GM19468 (cell line): Measurements from ENCODE around the gene PIK3R1.

ENCODE experiments used
- ATAC-seq: cut with Tn5 transposase; IDR thresholded peaks from one replicate; pipeline ENCODE4 v1.9.1; 2021; ENCODE audit warnings: mild to moderate bottlenecking, moderate library complexity, moderate number of reproducible peaks; ENCODE audit not compliant: unreplicated experiment; ENCODE audit errors: extremely low read depth

PIK3R1 gene

DNA sequence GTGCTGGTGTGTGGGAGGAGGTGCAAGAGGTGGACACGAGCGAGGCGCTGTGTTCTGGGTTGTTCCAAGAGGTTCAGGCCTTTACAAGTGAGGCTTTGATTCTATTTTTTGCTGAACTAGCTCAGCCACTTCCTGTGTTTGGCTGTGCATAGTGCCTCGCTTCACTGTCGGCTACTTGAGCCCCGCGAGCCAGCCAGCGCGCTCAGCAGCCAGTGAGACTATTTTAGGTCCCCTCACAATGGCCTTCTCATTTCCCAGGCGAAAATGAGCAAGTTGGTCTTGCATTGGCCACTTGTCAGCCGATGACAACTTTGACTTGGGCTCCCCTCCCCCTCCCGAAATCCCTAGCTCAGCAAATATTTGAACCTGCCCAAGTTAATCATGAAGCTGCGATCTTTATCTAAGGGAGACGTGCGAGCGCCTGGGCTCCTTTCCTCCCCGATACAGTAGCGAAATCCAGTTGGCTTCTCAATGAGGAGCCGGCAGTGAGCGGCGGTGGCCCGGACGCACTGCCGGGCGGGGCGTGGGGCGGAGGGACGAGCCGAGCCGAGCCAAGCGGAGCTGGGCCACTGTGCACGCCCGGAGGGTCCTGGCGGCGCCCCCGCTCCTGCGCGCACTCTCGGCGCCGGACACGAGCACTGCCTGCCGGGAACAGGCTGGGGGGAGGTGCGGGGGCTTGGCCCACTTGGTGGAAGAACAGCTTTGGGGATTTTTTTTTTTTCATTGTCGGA, 72.6 kb downstream of the PIK3R1 start:
- ATAC-seq, result peak; percentile 58

DNA sequence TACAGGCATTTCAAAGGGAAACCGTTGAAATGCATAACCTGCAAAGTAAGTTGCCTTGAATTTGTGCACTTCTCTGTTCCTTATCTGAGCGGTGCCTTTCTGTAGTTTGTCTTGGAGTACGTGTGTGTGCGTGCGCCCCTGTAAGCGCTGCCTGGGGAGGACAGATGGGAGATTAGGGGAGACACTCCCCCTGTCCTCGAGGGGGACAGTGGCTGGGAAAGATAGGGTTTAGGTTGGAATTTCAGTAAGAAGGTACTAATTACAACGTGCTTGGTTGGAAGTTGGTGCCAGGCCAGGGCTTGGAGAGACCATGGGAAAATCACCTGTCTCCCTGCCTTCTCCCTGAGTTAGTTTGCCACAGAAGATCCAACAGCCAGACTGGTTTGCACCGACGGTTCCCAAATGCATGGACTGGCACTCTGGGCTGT, 73.2 kb downstream of the PIK3R1 start:
- ATAC-seq, result peak; percentile 3

DNA sequence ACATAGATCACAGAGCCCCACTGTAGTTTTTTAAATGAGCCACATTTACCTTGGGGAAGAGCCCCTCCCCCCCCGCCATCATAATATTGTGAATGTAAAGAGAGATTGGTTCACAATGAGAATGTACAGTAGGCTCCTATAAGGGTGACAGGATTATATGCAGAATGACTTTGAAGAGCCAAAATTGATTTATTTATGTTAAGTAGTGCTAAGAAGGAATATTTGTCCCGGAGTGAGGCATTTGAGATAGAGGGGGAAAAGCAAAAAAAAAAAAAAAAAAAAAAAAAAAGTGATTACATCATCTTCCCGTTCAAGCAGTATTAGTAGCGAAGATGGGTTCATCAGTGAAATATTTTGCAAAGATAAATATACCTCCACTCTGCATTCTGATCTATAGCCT, 73.9 kb downstream of the PIK3R1 start:
- no peak for ATAC-seq

DNA sequence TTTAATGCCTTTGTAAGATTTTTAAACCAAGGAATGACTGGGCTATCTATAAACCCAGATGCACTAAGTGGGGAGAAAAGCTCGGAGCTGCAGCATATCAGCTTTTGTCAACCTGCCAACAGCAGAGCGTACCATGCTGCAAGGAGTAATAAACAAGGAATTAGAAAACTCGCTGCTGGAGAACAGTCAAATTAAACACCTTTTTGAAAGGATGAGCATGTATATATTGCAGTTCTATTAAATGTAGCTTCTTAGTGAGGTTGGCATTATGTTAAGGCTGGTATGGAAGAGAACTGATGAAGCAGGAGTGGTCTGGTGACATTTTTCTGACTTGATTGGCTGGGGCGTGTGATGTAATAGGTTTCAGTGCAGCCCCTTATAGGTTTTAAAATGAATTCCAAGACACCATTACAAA, 74.7 kb downstream of the PIK3R1 start:
- ATAC-seq, result no peak

DNA sequence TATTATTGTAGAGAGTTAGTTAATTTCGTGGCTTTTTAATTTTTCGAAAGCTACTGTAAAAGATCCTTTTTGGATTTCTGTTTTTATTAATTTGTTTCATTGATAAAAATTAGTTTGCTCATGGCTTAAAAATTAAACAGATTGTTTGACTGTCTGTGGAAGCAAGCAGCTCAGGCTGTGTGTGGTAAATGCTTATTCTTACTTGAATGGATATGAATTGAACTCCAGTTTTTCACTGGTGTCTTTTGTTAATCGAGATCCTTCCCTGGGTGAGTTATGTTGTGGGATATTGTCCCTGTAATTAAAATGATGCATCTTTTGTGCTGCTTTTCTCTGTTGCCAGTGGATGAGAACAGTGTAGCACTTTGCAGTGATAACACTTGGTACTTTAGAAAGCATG, 75.3 kb downstream of the PIK3R1 start:
- no peak for ATAC-seq

DNA sequence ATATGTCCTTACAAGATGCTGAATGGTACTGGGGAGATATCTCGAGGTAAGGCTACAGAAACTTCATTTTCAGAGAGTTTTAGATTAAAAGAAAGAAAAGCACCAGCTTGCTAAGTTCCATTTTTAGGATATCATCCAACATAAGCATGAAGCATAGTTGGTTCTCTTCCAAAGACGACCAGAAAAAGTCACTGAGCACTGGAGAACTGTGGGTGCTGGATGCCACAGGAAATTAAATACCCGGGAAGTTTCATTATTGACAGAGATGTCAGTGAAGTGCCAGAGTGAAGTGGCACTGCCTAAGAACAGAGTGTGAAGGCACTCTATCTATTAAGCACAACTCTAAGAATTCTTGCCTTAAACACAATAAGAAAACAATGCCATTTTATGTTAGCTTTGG, 76.8 kb downstream of the PIK3R1 start:
- ATAC-seq, result no peak

DNA sequence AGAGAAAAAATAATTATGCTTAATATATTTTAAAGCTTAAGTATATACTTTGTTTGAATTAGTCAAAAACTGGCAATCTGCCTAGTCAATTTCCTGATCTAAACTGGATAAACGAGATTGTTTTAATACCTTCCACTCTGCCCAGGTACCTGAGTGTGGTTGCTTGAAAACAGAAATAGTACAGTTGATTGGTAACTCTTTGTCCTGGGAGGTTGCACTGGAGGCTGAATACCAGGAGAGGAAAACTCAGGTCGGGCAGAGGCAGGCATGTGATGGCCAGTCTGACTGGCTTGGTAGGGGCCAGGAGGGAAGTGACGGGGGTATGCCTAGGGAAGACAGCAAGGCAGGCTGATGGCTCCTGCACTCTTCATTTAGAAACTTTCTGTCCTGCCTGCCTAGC, 80.2 kb downstream of the PIK3R1 start:
- no peak for ATAC-seq

DNA sequence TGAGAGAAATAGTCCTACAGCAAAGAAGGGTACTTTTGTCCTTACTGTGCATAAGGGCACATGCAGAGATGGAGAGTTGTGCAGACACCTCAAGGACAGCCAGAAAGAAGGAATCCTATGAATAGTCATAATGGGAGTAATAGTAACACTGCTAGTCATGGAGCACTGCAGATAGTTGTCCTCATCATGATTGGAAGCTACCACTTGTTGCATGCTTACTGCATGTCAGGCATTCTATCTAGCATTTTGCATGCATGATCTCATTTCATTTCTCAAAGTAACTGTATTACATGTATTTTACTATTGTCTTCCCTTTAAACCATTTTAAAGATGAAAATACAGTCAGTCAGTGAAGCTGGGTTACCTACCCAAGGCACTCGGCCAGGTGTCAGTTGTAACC, 81.3 kb downstream of the PIK3R1 start:
- ATAC-seq, result no peak

DNA sequence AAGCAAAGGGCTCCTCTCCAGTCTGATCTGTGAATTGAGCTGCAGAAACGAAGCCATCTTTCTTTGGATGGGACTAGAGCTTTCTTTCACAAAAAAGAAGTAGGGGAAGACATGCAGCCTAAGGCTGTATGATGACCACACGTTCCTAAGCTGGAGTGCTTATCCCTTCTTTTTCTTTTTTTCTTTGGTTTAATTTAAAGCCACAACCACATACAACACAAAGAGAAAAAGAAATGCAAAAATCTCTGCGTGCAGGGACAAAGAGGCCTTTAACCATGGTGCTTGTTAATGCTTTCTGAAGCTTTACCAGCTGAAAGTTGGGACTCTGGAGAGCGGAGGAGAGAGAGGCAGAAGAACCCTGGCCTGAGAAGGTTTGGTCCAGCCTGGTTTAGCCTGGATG, 82.1 kb downstream of the PIK3R1 start:
- no peak for ATAC-seq

DNA sequence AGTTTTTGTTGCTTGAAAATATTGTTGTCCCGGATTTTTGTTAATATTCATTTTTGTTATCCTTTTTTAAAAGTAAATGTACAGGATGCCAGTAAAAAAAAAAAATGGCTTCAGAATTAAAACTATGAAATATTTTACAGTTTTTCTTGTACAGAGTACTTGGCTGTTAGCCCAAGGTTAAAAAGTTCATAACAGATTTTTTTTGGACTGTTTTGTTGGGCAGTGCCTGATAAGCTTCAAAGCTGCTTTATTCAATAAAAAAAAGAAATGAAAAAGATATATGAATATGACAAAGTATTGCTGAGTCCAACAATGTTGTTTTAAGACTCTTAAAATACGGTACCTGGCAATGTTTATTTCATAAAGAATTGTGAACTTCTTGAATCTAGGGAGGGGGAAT, 82.9 kb downstream of the PIK3R1 start:
- ATAC-seq, result no peak

DNA sequence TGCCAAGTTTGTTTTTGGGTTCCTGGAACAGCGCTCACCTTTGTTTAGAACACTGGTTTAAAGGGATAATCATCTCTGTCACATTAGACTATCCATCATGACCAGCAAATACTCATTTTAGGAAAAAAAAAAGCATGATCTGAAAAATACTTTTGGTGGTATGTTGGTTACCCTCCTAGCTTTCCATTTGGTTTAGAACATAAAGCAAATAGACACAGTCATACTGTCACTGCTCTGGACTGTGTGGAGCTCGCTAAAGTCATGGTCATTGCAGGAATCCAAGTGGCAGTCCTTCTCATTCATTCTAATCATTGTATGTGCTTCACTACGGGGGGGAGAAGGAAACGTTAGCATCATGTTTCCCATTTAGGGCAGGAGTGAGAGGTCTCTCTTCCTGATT, 83.5 kb downstream of the PIK3R1 start:
- no peak for ATAC-seq

DNA sequence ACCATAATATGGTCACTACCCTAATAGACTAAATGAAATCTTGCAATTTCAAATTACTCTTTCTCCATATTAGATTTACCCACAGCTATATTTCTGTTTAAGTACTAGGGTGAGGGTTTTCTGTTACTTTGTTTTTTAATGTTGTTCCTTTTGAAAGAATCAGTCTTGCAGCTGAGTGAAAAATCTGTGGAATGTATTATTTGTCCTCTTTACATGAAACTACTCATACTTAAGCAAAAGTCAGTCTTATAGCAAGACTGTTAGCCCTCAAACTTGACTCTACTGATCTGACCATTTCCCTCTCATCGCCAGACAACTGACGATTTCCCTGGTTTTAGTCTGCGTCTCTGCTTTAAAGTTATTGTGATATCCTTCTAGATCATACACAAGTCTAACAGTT, 84.0 kb downstream of the PIK3R1 start:
- no peak for ATAC-seq

DNA sequence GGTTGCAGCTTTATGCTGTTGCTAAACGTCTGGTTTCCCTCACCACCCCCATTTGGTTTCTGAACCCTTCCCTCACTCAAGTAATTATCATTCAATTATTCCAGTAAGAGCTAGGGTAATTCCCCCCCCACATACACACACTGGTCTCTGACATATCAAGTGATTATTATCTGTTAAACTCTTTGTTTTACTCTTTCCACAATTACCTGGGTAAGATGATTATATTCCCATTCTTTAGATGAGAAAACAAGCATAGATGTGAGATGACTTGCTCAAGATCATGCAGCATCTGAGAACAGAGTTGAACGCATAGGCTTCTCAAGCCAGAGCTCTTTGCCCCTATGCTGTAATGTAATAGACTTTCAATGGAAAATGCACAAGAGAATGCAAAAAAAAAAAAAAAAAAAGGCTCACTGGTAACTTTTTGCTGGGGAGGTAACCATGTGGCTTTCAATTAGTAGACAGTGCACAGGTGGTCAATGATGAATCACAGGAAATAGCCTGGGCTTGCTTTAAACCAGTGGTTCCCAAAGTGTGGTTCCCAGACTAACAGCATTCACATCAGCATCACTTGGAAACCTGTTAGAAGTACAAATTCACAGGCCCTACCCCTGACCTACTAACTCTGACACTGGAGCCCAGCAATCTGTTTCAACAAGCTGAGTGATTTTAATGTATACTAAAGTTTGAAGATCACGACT, 87.6 kb downstream of the PIK3R1 start:
- ATAC-seq, result no peak

DNA sequence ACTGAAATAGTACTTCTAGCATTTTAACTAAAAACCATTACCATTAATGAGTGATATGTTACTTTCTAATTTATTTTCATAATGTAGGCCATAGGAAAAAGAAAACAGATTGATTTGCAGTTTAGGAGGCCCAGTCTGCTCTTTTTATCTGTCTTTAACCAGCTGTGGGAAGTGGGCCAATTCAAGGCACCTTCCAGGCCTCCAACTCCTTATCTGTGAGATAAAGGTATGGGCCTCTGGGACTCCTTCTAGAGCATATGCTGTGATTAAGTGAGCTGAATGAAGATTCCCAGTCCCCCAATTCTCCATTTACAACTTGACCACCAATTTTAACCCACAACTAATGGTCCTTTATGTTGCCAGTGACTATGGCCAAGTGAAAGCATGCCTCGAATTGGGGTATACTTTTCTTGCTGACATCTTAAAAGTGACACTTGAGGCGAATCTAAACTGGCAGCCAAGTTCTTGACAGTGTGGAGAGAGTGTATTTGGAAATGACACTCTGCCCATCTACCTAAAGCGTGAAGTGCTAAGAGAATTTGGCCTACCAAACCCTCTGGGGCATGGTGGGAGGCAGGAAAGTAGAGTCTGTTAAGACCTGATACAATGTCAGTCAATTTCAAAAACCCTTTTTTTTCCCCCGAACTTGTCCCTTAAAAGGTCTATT, 88.3 kb downstream of the PIK3R1 start:
- no peak for ATAC-seq

DNA sequence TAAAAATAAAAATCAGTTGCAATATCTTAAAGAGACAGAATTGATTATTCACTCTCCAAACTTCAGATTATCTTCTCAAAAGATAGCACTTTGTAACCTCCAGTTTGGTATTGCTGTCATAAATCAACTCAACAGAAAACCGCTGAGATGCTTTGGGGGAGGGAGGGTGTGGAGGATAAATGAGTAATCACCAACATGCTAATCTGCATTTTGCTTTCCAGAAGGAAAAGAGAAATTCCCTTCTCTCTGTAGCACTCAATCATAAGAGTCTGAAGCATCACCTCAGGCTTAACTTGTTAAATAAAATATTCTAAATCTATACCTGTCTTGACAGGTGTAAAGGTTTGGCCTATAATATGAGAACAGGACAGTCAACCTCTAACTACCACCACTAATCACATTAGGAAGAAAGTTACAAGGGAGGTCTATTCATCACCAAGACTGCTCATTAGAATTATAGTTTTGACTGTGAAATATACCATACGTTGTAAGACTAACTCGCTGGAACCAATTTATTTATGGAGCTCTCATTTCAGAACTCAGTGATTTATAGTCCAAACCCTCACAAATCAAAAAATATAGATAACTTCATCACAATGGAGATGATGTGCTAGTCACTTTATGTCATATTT, 89.0 kb downstream of the PIK3R1 start:
- no peak for ATAC-seq

DNA sequence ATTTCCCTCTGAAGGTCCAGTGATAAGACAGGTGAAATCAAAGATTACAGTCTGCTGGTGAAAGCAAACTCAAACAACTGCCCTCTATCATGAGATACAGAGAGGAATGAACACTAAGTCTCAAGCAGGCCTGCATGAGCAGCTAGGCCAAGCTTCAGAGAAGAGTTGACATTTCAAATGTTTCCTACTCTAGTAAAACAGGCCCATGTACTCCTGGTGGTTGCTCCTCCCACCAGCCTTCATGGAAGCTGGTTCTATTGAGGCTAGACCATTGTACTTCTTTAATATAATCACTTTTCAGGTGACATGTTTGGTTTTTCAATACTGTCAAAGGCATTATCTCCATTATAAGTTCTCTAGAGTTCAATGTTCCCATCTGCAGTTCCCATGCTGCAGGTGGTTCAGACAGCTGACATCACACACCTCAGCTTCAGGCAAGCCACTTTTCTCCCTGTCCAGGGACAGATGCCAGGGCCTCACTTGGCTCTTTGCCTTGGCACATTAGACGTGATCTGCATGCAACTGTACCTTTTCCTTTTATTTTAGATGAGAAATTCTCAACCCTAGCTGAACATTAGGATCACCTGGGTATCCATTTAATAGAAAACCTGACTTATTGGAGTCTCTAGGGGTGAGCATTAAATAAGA, 89.8 kb downstream of the PIK3R1 start:
- ATAC-seq, result no peak

DNA sequence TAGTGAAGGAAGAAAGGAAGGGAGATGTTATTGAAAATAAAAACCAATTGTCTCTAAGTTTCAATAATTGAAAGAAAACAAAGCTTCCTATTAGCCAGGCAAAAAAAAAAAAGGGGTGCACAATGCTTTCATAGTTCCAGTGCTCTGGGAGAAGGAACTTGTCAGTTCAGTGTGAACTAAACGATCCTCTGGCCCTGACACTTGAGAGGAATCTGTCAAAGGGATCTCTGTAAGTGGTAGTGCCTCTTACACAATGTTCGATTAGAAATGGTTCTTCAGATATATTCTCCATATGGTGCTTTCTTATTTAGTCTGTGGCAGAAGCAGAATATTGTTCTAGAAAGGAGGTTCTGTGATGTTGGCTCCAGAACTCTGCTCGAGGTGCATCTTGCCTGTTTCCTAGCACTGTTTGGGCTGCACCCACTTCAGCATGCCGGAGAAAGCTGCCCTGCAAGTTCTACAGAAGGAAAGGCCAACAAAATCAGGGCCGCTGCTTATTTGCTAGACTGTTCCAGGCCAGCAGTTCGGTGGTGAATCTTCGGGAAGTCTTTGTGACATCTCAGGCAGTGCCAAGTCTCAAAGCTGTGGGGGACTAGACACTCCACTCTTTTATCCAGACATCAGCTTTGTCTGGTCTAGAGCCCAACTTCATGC, 90.9 kb downstream of the PIK3R1 start:
- ATAC-seq, result no peak

DNA sequence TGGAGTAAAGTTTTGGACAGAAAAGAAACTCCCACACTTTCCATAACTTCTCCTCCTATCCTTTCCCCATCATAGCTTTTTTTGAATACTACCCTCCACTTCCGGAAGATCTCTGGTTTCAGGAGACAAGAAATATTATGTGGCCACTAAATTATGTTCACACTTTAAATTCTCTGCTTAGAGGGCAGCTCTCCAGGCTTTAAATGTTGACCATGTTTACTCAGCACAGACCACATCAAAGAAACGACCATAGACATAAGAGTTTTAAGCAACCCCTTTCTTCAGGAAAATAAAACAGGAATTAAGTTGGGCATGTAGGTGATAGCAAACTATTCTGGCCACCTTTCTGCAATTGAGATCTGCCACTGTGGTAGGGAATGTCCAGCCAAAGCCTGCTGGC, 97.8 kb downstream of the PIK3R1 start:
- ATAC-seq, result no peak

DNA sequence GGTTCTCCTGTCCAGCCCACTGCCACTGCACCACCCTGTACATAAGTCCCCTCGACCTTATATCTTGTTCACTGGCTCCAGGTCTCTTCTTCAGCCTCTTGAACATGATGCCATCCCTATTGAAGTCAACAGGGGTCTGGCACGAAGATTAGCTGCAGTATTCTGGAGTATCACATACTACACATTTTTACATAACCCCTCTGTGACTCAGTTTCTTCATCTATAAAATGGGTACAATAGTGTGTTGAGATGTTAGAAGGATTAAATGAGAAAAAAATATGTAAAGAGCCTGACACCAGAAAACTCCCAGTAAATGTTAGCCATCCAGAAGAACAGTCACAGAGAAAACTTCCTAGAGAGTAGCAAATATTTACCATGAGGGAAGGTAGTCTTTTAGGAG, 98.9 kb downstream of the PIK3R1 start:
- ATAC-seq, result no peak

DNA sequence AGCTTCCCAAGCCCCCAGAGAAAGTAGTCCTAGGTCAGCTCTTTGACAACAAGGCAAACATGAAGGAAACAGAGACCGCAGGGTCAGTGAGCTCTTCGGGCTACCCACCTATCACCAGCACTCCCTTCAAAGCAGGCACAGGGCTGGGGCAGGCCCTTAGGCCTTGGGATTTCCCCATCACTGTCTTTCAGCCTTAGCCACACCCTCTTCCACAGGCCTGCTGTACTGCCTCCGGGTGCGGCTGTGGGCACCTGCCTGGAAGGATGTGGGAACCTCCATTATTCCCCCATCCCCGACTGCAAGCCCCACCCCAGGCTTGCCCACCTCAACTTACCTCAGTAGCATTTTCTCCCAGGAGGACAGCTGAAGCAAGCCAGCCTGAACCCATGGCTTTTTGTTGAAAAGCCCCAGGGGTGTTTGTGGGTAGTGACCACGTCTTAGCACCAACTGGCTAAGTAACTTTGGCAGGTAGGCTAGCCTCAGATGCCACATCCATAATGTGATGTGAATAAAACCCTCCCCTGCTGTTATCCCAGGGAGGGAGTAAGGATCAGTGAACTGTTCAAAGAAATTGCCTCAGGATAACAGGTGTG, 100.2 kb downstream of the PIK3R1 start:
- no peak for ATAC-seq
